Measurements from ENCODE around the gene WNT3. TPM values are rescaled to one million over a fixed set of nuclear protein-coding genes. Genes with fewer than 3 reads are reported as not detected.

The WNT3 gene
- total and polyA plus RNA-seq, 2 experiments from 2014 or later: 2.7 to 3.4 TPM

- peak overlapping the region; percentile 94 for H3K4me2 ChIP-seq
- peaks cover 22% of the 10 kb centered on the region for H3K4me1 ChIP-seq (ENCODE audit: insufficient read depth)
- TF ChIP-seq ZNF462 (CRISPR knock-in tag; IDR thresholded peaks at IDR 0.05) (no peak), CTCF (conservative IDR thresholded peaks at IDR 0.05; ENCODE audit: low read depth in 2 of 2) (peak; percentile 85 to 95), STAT1 (IDR thresholded peaks at IDR 0.05; ENCODE audit: unreplicated experiment) (no peak), NANOG (IDR thresholded peaks at IDR 0.05; ENCODE audit: borderline replicate concordance) (no peak), CREB1 (CRISPR knock-in tag; IDR thresholded peaks at IDR 0.05; ENCODE audit: low read depth) (peak; percentile 57; the same call in 1 of the 2 replicates), ZNF331 (CRISPR knock-in tag; IDR thresholded peaks at IDR 0.05; ENCODE audit: low read depth) (peak; percentile 40; the same call in 1 of the 2 replicates), ZNF114 (CRISPR knock-in tag; IDR thresholded peaks at IDR 0.05) (peak; percentile 70; the same call in 1 of the 2 replicates), JUNB (IDR thresholded peaks at IDR 0.05; ENCODE audit: unreplicated experiment) (no peak)
- Mint-ChIP-seq H3K27ac (no peak overlapping the region), H3K36me3 (ENCODE audit: low read depth) (no peaks in the 10 kb centered on the region), H3K4me3 (no peak overlapping the region), H3K9me3 (no peaks in the 10 kb centered on the region), H3K4me1 (peaks cover 25% of the 10 kb centered on the region), H3K27me3 (ENCODE audit: insufficient read depth, low read depth, poor library complexity) (peaks cover 64% of the 10 kb centered on the region)
- peak overlapping the region; percentile 79; the same call in 1 of the 2 replicates for H3K4me3 ChIP-seq
- H3K36me3 ChIP-seq (ENCODE audit: insufficient read depth): no peaks in the 10 kb centered on the region
- H3K79me2 ChIP-seq (replicated peaks; ENCODE audit: insufficient read depth): no peaks in the 10 kb centered on the region
- DNase-seq (ENCODE audit: low spot score) (peak; percentile 79), ATAC-seq (peak; percentile 13)
- H3K27me3 ChIP-seq (ENCODE audit: insufficient read depth): peaks cover 68% of the 10 kb centered on the region
- H2AFZ ChIP-seq: no peak overlapping the region
- no peaks in the 10 kb centered on the region for H3K9me2 ChIP-seq (ENCODE audit: insufficient read depth)
- no peaks in the 10 kb centered on the region; the same call in 1 of the 2 replicates for H4K20me1 ChIP-seq (replicated peaks; ENCODE audit: insufficient read depth)
- no peak overlapping the region for H3K27ac ChIP-seq (ENCODE audit: low read depth)
- peaks cover 28% of the 10 kb centered on the region for H3F3A ChIP-seq (replicated peaks; ENCODE audit: low read depth)
Measured at GRCh38 chr17:46822388-46822921, 4.0 kb upstream of the WNT3 start.
